ENCODE measurements around the gene LYSMD2.

- TF ChIP-seq CTCF (IDR thresholded peaks at IDR 0.05), result peak; percentile 39 to 64 (median 55)
- no peak for TF ChIP-seq POLR2A (IDR thresholded peaks at IDR 0.05)
Observed at GRCh38 chr15:51782357-51782896, 45.0 kb upstream of the LYSMD2 start.

Data from right lobe of liver (tissue), 4 donors.